Left lung (tissue), 10 donors: Measurements from ENCODE around the gene CRYBA2. TPM values are rescaled to one million over a fixed set of nuclear protein-coding genes. Genes with fewer than 3 reads are reported as not detected.

ENCODE experiments used
- ATAC-seq: fragments of 200-7000 bp; cut with Tn5 transposase; one replicate; pipeline ENCODE4 v1.9.1; 2020; ENCODE audit warnings: moderate library complexity
- DNase-seq, 4 donors: peaks; one replicate each; pipeline ENCODE4 v3.0.0-alpha.2; 2013 to 2020
- H3K27ac ChIP-seq, 2 donors: fragments of 200-600 bp; sonication (generic) in 1 of 2; one replicate each; pipeline versions ENCODE4 v1.5.0 to v1.8.0; 2020 to 2021
- H3K27me3 ChIP-seq, 2 donors: fragments of 200-600 bp; sonication (generic) in 1 of 2; one replicate each; pipeline versions ENCODE4 v1.5.0 to v1.8.0; 2020 to 2021
- H3K36me3 ChIP-seq, 2 donors: fragments of 200-600 bp; sonication (generic) in 1 of 2; one replicate each; pipeline versions ENCODE4 v1.5.0 to v1.8.0; 2020 to 2021
- H3K4me1 ChIP-seq, 2 donors: fragments of 200-600 bp; one replicate each; pipeline ENCODE4 v1.8.0; 2021
- H3K4me3 ChIP-seq, 2 donors: fragments of 200-600 bp; sonication (generic) in 1 of 2; one replicate each; pipeline versions ENCODE4 v1.5.0 to v1.8.0; 2020 to 2021; ENCODE audit warnings: mild to moderate bottlenecking in 1 of 2
- H3K9me3 ChIP-seq, 2 donors: fragments of 200-600 bp; sonication (generic) in 1 of 2; one replicate each; pipeline versions ENCODE4 v1.5.0 to v1.8.0; 2020 to 2021
- CTCF ChIP-seq, 2 donors: fragments of 200-600 bp; sonication (generic) in 1 of 2; IDR thresholded peaks; one replicate each; pipeline versions ENCODE4 v1.5.0 to v1.8.0; 2021; ENCODE audit warnings: antibody characterized with exemption in 2 of 2
- intact Hi-C, 2 donors: fragments of 100-400 bp; cut with DNase I; formaldehyde crosslinking; loops; one replicate each; pipeline versions ENCODE4 v1.11.2 to v1.14.2; 2022
- polyA plus RNA-seq, 6 donors: library from polyadenylated mRNA; unstranded; fragments of 120-200 nt; gene quantifications; one replicate each; pipeline ENCODE4 v1.2.1, GENCODE V29; 2013; ENCODE audit not compliant: insufficient read length in 6 of 6
- total RNA-seq, 2 donors: library from RNA; stranded (reverse); fragmentation: NEBNext Ultra II Directional; extraction: Animal tissue kit (Norgen Biotek cat#: 25700); gene quantifications; one replicate each; pipeline ENCODE4 v1.2.1, GENCODE V29; 2021
- donor health status: DM: no; HTN: yes; CAD: no.
- donor health status: DM: no; HTN: no; CAD: no.

The CRYBA2 gene
- total and polyA plus RNA-seq, 8 donors: 0.22 TPM; not detected in 7

- no peak for ATAC-seq
- H3K27me3 ChIP-seq: peaks cover 99 to 100% of the 10 kb centered on the region in 2 donors
These were observed 2.6 kb downstream of the CRYBA2 start for GRCh38 chr2:218990612-218991011.

GRCh38 chr2:218990052-218990451 lies 3.2 kb downstream of the CRYBA2 start:
- DNase-seq (no peak), ATAC-seq (no peak)
- H3K27ac ChIP-seq: no peak overlapping the region
- H3K9me3 ChIP-seq: no peaks in the 10 kb centered on the region
- no peak overlapping the region for H3K4me3 ChIP-seq
- no peak for TF ChIP-seq CTCF (IDR thresholded peaks at IDR 0.05)
- intact Hi-C loops: no loop called here
- peaks cover 99 to 100% of the 10 kb centered on the region in 2 donors for H3K27me3 ChIP-seq
- H3K36me3 ChIP-seq: no peaks in the 10 kb centered on the region
- peaks cover 6 to 20% of the 10 kb centered on the region in 2 donors for H3K4me1 ChIP-seq

More at GRCh38 chr2:218990612-218991011, 2.6 kb downstream of the CRYBA2 start:
- Histone ChIP-seq H3K9me3 (no peaks in the 10 kb centered on the region), H3K27ac (no peak overlapping the region), H3K4me3 (no peak overlapping the region), H3K4me1 (peaks cover 6 to 16% of the 10 kb centered on the region in 2 donors), H3K36me3 (no peaks in the 10 kb centered on the region)
- TF ChIP-seq CTCF (IDR thresholded peaks at IDR 0.05): no peak
- no peak for DNase-seq
- intact Hi-C loops: no loop called here

GRCh38 chr2:218988650-218989049 lies 4.6 kb downstream of the CRYBA2 start:
- Histone ChIP-seq H3K4me3 (no peak overlapping the region), H3K9me3 (no peaks in the 10 kb centered on the region), H3K4me1 (peaks cover 8 to 26% of the 10 kb centered on the region in 2 donors), H3K27ac (no peak overlapping the region), H3K36me3 (no peaks in the 10 kb centered on the region), H3K27me3 (peaks cover 99 to 100% of the 10 kb centered on the region in 2 donors)
- TF ChIP-seq CTCF (IDR thresholded peaks at IDR 0.05): no peak
- DNase-seq (no peak), ATAC-seq (no peak)
- intact Hi-C loops: no loop called here

- H3K4me3 ChIP-seq: no peak overlapping the region
- H3K27me3 ChIP-seq: peaks cover 99 to 100% of the 10 kb centered on the region in 2 donors
- DNase-seq: no peak
- no peaks in the 10 kb centered on the region for H3K9me3 ChIP-seq
- no peaks in the 10 kb centered on the region for H3K36me3 ChIP-seq
- ATAC-seq: no peak
- peaks cover 6 to 21% of the 10 kb centered on the region in 2 donors for H3K4me1 ChIP-seq
- H3K27ac ChIP-seq: no peak overlapping the region
- intact Hi-C loops: no loop called here
- TF ChIP-seq CTCF (IDR thresholded peaks at IDR 0.05): no peak
These were observed 5.1 kb downstream of the CRYBA2 start for GRCh38 chr2:218988164-218988563.

- no peak for ATAC-seq
- H3K27ac ChIP-seq: no peak overlapping the region
These were observed 7.0 kb downstream of the CRYBA2 start for GRCh38 chr2:218986148-218986761.

More at GRCh38 chr2:218986148-218986761, 7.0 kb downstream of the CRYBA2 start:
- Histone ChIP-seq H3K36me3 (no peaks in the 10 kb centered on the region), H3K4me3 (no peak overlapping the region), H3K4me1 (peaks cover 9 to 35% of the 10 kb centered on the region in 2 donors), H3K27me3 (peaks cover 99 to 100% of the 10 kb centered on the region in 2 donors), H3K9me3 (no peaks in the 10 kb centered on the region)
- no peak for DNase-seq
- intact Hi-C loops: no loop called here
- TF ChIP-seq CTCF (IDR thresholded peaks at IDR 0.05): no peak
